ENCODE measurements around the gene EXOSC1. TPM values are rescaled to one million over a fixed set of nuclear protein-coding genes. Genes with fewer than 3 reads are reported as not detected.

EXOSC1 gene
- total and polyA plus RNA-seq, 7 donors: 29.1 to 42.6 (median 37.5) TPM

GRCh38 chr10:97459933-97460332, 14.1 kb upstream of the EXOSC1 start:
- Histone ChIP-seq H3K27me3 (no peaks in the 10 kb centered on the region), H3K4me1 (peaks cover 0 to 3% (median under 1%) of the 10 kb centered on the region in 4 donors), H3K9me3 (no peaks in the 10 kb centered on the region), H3K36me3 (peaks cover 41 to 99% (median 70%) of the 10 kb centered on the region in 4 donors), H3K27ac (peak overlapping the region in 1 of 4 donors; percentile 51), H3K4me3 (no peak overlapping the region)
- WGBS, 2 donors: 80 to 81% methylated on average over 7 of the region's 7 CpGs
- no peak for DNase-seq
- no peak for TF ChIP-seq POLR2A (IDR thresholded peaks at IDR 0.05)
- TF ChIP-seq EP300 (IDR thresholded peaks at IDR 0.05): no peak
- TF ChIP-seq POLR2AphosphoS5 (IDR thresholded peaks at IDR 0.05): no peak
- TF ChIP-seq CTCF (IDR thresholded peaks at IDR 0.05): no peak
- intact Hi-C loops (cut with DNase I): loop anchor here (5.0 kb wide), 1 partner anchor 37 kb away; the partner anchor contains the start of genes MMS19 and UBTD1

GRCh38 chr10:97459111-97459510, 13.3 kb upstream of the EXOSC1 start:
- H3K4me1 ChIP-seq: peaks cover 0 to 9% (median 5%) of the 10 kb centered on the region in 4 donors
- no peak overlapping the region for H3K27ac ChIP-seq
- DNase-seq: no peak
- WGBS, 2 donors: 93 to 95% methylated on average over 7 of the region's 7 CpGs
- TF ChIP-seq EP300 (IDR thresholded peaks at IDR 0.05) (no peak), POLR2A (IDR thresholded peaks at IDR 0.05) (no peak), CTCF (IDR thresholded peaks at IDR 0.05) (no peak), POLR2AphosphoS5 (IDR thresholded peaks at IDR 0.05) (no peak)
- intact Hi-C loops (cut with DNase I): no loop called here
- H3K4me3 ChIP-seq: no peak overlapping the region
- peaks cover 41 to 94% (median 67%) of the 10 kb centered on the region in 4 donors for H3K36me3 ChIP-seq
- H3K9me3 ChIP-seq: no peaks in the 10 kb centered on the region
- H3K27me3 ChIP-seq: no peaks in the 10 kb centered on the region

- H3K4me3 ChIP-seq: no peak overlapping the region
- TF ChIP-seq EP300 (IDR thresholded peaks at IDR 0.05) (no peak), POLR2A (IDR thresholded peaks at IDR 0.05) (no peak)
- intact Hi-C loops (cut with DNase I): no loop called here
- no peak overlapping the region for H3K27ac ChIP-seq
- H3K4me1 ChIP-seq: peaks cover 0 to 9% (median 5%) of the 10 kb centered on the region in 4 donors
- no peak for DNase-seq
- peaks cover 34 to 92% (median 56%) of the 10 kb centered on the region in 4 donors for H3K36me3 ChIP-seq
- no peaks in the 10 kb centered on the region for H3K9me3 ChIP-seq
- no peaks in the 10 kb centered on the region for H3K27me3 ChIP-seq
- WGBS, 2 donors: 75 to 85% methylated on average over 3 of the region's 3 CpGs
Observed at GRCh38 chr10:97456686-97457065, 10.9 kb upstream of the EXOSC1 start.

GRCh38 chr10:97456034-97456685, 10.4 kb upstream of the EXOSC1 start:
- intact Hi-C loops (cut with DNase I): no loop called here
- peaks cover 0 to 9% (median 5%) of the 10 kb centered on the region in 4 donors for H3K4me1 ChIP-seq
- H3K36me3 ChIP-seq: peaks cover 29 to 92% (median 51%) of the 10 kb centered on the region in 4 donors
- TF ChIP-seq EP300 (IDR thresholded peaks at IDR 0.05) (no peak), POLR2A (IDR thresholded peaks at IDR 0.05) (no peak), POLR2AphosphoS5 (IDR thresholded peaks at IDR 0.05) (no peak), CTCF (IDR thresholded peaks at IDR 0.05) (no peak)
- no peak overlapping the region for H3K4me3 ChIP-seq
- WGBS, 2 donors: 66 to 75% methylated on average over 5 of the region's 5 CpGs
- no peaks in the 10 kb centered on the region for H3K9me3 ChIP-seq
- no peak overlapping the region for H3K27ac ChIP-seq
- no peaks in the 10 kb centered on the region for H3K27me3 ChIP-seq
- no peak for DNase-seq

GRCh38 chr10:97454330-97455036, 8.7 kb upstream of the EXOSC1 start:
- no peak for DNase-seq
- 74 to 76% methylated on average over 3 of the region's 3 CpGs for WGBS, 2 donors
- no peak overlapping the region for H3K4me3 ChIP-seq
- no peak overlapping the region for H3K27ac ChIP-seq
- no peaks in the 10 kb centered on the region for H3K27me3 ChIP-seq
- no peak for TF ChIP-seq POLR2A (IDR thresholded peaks at IDR 0.05)
- no peak for TF ChIP-seq POLR2AphosphoS5 (IDR thresholded peaks at IDR 0.05)
- no peak for TF ChIP-seq EP300 (IDR thresholded peaks at IDR 0.05)
- TF ChIP-seq CTCF (IDR thresholded peaks at IDR 0.05): no peak
- peaks cover 17 to 78% (median 37%) of the 10 kb centered on the region in 4 donors for H3K36me3 ChIP-seq
- peaks cover 0 to 9% (median 5%) of the 10 kb centered on the region in 4 donors for H3K4me1 ChIP-seq
- intact Hi-C loops (cut with DNase I): no loop called here
- H3K9me3 ChIP-seq: no peaks in the 10 kb centered on the region

All from sigmoid colon (tissue), 7 donors.